ENCODE measurements around the gene PDCL3.

Gene PDCL3

DNA sequence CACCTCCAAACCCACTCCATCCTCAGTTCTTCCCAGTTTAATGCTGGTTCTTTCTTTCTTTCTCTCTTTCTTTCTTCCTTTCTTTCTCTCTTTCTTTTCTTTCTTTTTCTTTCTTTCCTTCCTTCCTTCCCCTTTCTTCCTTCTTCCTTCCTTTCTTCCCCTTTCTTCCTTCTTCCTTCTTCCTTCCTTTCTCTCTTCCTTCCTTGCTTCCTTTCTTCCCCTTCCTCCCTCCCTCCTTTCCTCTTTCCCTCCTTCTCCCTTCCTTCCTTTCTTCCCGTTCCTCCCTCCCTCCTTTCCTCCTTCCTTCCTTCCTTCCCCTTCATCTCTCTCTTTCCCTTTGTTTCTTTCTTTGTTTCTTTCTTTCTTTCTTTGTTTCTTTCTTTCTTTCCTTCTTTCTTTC is 50.9 kb downstream of the PDCL3 start:
- no peak for DNase-seq

DNA sequence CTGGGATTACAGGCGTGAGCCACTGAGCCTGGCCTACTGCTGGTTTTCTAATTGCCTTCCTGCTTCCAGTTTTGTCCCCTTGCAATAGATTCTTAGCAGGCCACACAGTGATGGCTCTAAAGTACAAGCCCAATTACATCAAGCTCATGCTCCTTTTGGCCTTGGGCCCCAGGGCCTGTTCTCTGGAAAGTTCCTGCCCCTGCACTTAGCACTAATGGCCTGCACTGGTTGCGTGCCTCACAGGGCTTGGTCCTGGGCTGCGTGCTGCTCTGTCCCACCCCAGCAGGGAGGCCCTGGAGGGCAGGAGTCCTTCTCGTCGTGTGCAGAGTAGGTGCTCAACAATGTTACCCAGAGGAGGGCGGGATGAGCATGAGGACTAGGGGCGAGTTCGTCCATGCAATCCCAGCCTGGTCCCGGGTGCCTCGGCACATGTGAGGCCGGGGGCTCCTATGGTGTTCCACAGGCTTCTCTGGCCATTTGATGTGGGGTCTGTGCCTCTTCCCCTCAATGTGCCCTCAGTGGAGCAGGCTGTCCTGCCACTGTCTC is 51.7 kb downstream of the PDCL3 start:
- DNase-seq: no peak

DNA sequence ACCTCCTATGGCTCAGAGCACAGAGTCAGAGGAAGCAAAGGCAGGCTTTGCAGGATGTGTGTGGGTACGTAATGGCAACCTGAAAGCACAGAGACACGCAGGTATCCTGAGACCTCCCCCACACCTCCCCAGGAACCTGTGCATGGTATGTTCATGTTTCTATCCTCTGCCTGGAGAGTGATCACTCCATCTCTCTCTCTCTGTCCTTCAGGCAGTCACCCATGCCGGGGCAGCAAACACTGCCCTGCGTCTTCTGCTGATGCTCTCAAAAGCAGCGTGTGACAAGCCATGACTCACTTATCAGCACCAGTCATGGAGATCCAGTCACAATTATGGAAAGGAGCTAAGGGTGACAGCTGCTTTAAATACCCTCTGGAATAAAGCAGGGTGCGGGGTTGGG is 52.7 kb downstream of the PDCL3 start:
- no peak for DNase-seq

DNA sequence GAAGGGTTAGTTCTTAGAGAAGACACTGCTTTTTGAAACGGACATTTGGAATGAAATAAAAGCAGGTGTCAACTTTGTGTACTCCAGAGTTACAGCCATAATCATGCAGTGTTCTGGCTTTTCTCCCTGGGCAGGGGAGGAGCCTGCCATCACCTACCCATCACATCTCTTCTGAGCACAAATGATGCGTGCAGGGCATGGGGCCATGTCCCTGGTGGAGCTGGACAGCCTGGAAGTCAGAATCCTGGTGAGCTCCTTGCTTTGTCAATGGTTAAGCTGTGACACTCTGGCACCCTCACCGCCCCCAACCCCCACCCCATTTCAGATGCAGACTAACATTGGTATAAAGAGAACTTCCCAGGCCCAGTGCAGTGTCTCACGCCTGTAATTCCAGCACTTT is 53.1 kb downstream of the PDCL3 start:
- no peak for DNase-seq

DNA sequence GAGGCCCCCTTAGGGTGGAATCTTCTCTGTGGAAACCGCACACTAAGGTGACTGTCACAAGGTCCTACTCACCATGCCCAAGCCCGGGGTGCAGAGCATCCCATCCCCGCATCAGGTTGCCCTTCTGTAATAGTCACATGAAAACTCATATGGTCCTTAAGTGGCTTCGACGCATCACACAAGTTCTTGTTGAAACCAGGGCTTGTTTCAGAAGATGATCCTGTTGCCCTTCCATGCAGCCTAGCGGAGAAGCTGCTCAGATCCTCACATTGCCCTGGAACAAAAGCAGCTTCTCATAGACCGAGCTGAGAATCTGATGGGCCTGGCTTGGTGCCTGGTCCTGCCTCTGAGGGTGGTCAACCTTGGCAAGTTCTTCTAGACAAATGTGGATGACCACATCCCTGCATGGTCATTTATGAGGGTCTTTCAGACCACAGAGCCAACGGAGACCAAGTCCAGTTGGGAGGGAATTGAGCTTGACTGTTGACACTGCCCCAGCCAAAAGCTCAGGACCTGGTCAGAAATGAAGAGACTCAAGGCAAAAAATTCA is 54.1 kb downstream of the PDCL3 start:
- DNase-seq: no peak

DNA sequence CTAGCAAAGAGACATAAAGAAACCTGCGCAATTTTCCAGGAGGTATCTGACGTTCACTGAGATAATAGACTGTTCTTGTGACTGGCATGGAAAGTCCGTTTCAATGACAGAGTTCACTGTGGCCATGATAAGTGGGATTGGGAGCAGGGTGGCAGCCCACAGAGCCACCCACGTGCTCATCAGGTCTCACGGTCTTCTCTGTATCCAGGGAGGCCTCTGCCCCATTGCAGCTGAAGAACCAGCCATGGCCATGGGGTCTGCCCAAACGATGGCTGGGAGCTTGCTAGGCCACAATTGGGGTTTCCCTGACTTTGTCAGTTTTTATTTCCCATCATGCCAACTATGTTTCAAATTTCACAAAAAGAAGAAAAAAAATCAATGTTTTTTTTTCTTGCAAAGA is 57.2 kb downstream of the PDCL3 start:
- DNase-seq: no peak

DNA sequence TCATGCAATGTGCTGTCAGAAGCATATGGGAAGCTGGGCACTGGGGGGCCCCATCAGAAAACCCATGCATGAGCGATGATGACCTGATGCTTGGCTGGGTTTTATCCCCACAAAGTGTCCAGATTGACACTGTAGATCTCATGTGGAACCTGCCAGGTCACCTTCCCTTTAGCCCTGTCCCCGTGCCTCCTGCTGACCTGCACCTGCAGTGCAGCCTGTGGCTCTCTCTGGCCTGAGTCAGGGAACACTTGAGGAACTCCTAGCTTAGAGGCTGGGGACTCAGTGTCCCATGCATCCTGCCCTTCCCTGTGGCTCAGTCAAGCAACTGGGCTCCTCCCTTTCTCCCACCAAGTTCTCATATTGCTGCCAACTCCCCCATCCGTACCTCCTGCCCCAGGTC is 57.7 kb downstream of the PDCL3 start:
- DNase-seq: no peak

DNA sequence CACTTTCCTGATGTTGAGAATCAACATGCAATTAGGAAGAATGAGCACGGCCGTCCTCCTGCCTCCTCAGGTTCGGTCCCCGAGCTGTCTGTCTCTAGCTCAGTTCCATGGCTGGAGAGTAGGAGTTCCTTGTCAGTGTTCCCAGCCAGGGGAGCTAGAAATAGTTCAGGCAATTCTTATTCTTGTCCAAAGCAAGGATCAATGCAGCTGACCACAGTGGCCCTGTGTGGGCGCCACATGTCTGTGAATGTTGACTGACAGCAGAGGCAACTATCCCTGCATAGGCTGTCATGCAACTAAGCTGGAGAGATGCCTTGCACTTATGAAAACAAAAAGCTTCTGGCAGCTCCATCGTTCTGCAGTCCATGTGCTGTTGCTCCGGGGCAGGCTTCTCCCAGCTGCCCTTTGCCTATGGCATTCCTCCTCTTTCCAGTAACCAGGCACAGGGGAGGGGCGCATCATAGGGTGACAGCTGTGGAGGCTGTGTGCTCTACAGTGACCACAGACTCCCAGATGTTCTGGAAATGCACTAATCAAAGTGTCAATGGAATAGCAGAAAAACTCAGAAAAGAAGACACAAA is 58.7 kb downstream of the PDCL3 start:
- DNase-seq: no peak

DNA sequence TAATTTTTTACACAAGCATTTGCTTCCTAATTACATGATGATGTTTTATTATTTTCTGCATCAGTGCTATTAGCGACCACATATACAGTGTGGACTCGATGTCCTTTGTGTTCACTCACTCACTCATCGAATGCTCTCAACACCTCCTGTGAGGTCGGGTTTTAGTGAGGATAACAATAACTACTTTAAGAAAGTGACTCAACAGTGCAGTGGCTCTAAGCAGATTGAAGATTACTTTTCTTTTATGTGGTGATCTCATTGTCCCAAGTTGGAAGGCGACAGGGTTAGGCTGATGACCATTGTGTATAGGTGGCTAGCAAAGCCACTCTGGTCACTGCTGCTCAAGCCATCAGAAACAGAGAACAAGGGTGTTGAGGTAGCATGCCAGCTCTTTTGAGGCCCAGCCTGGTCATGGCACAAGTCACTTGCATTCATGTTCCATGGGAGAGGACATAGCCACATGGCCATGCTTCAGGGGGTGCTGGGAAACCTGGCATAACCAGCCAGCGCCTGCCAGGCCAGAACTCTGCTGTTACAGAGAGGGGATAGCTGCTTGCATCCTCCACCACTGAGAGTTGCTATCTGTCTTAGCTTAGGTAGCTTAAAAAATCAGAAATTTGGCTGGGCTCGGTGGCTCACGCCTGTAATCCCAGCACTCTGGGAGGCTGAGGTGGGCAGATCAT is 60.4 kb downstream of the PDCL3 start:
- no peak for DNase-seq

DNA sequence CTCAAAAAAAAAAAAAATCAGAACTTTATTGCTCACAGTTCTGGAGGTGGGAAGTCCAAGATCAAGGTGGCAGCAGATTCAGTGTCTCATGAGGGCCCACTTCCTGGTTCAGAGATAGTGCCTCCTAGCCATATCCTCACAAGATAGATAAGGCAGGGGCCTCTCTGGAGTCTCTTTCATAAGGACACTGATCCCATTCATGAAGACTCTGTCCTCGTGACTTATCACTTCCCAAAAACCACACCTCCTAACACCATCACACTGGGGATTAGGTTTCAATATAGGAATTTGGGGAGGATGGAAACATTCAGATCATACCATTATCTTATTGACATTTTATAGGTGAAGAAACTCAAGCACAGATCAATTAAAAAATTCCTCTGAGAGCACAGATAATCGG is 61.1 kb downstream of the PDCL3 start:
- no peak for DNase-seq

DNA sequence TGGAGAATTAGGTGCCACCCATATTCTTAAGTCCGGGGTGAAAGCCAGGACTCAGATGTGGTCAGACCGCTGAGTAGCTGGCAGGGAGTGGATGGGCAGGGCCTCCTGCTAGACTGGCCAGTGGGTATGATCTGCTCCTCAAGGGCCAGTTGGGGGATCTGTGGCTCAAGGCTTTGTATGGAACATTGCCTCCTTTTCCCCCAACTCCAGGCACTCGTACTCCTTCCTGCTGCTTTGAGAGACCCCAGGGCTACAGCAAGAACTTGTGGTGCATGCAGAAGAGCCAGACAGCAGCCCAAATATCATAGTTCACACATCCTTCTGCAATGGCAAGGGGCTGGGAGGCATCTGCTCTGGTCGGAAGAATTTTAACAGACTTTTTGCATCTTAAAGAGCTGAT is 61.7 kb downstream of the PDCL3 start:
- no peak for DNase-seq

DNA sequence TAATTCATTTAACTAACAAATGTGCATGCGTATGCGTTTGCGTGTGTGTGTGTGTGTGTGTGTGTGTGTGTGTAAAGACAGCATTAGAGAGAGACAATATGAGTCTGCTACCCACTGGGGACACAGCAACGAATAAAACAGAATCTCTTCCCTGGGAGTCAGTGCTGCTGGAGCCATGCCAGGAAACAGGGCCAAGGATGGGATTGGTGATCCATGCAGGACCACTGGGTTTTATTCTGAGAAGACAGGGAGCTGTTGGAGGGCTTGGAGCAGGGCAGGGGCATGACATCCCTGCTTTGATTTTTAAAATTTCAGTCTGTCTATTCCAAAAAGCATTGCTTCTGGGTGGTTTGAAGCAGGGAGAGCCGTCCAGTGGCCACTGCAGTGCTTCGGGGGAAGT is 62.9 kb downstream of the PDCL3 start:
- no peak for DNase-seq

Data from hematopoietic multipotent progenitor cell treated with erythropoietin and hydrocortisone succinate and interleukin-3 and kit ligand, for 8 days (in vitro differentiated cells).